Aorta (tissue), 5 donors: Measurements from ENCODE around the gene STX8. TPM values are rescaled to one million over a fixed set of nuclear protein-coding genes. Genes with fewer than 3 reads are reported as not detected.

Source experiments
- ATAC-seq: fragments of 200-7000 bp; cut with Tn5 transposase; one replicate; pipeline ENCODE4 v1.9.1; 2022; ENCODE audit warnings: moderate library complexity; ENCODE audit not compliant: low FRiP score
- DNase-seq, 2 donors: peaks; one replicate each; pipeline ENCODE4 v3.0.0-alpha.2; 2020
- H3K27ac ChIP-seq, 2 donors: one replicate each; pipeline ENCODE4 v1.5.1; 2013; ENCODE audit warnings: low read length in 2 of 2, mild to moderate bottlenecking in 2 of 2, moderate library complexity in 2 of 2, control low read depth in 1 of 2, inconsistent platforms in 1 of 2, low read depth in 1 of 2
- H3K27me3 ChIP-seq, 2 donors: one replicate each; pipeline ENCODE4 v1.6.1; 2013; ENCODE audit warnings: control low read depth in 1 of 2, low read length in 1 of 2, mild to moderate bottlenecking in 1 of 2, moderate library complexity in 1 of 2; ENCODE audit not compliant: insufficient read depth in 2 of 2, control insufficient read depth in 1 of 2
- H3K36me3 ChIP-seq, 2 donors: one replicate each; pipeline ENCODE4 v1.6.1; 2013; ENCODE audit warnings: control low read depth in 1 of 2, low read length in 1 of 2, mild to moderate bottlenecking in 1 of 2; ENCODE audit not compliant: insufficient read depth in 2 of 2, control insufficient read depth in 1 of 2
- H3K4me1 ChIP-seq, 2 donors: one replicate each; pipeline ENCODE4 v1.6.1; 2013; ENCODE audit warnings: low read length in 2 of 2, control low read depth in 1 of 2, mild to moderate bottlenecking in 1 of 2, moderate library complexity in 1 of 2; ENCODE audit not compliant: insufficient read depth in 2 of 2, control insufficient read depth in 1 of 2
- H3K4me3 ChIP-seq, 2 donors: one replicate each; pipeline ENCODE4 v1.5.1; 2013; ENCODE audit warnings: low read length in 2 of 2, control low read depth in 1 of 2, mild to moderate bottlenecking in 1 of 2
- H3K9me3 ChIP-seq: one replicate; pipeline ENCODE4 v1.6.1; 2013; ENCODE audit warnings: mild to moderate bottlenecking, low read length; ENCODE audit not compliant: control insufficient read depth
- WGBS, 2 donors: extraction: QIAGEN DNeasy Blood & Tissue Kit; methylation state at CpG; one replicate each; pipeline ENCODE4 v1.1.7; 2013; 5-methylcytosine and 5-hydroxymethylcytosine counted together
- intact Hi-C, 2 donors: fragments of 100-400 bp; cut with DNase I; formaldehyde crosslinking; loops; one replicate each; pipeline versions ENCODE4 v1.14.2 to v1.15.0; 2022
- polyA plus RNA-seq, 2 donors: library from polyadenylated mRNA; stranded (reverse); fragments of 200-250 nt; gene quantifications; one replicate each; pipeline ENCODE4 v1.2.3, GENCODE V29; 2013
- total RNA-seq, 2 donors: library from RNA; stranded (reverse); fragmentation: NEBNext Ultra II Directional; extraction: Animal tissue kit (Norgen Biotek cat#: 25700); gene quantifications; one replicate each; pipeline ENCODE4 v1.2.1, GENCODE V29; 2021
- donor health status: healthy with polysubstance abuse.
- donor health status: Bipolar disorder and iron deficiency.
- donor health status: DM: no; HTN: no; CAD: no.
- donor health status: DM: no; HTN: no; CAD: no.
- donor health status: DM: yes; HTN: yes; CAD: no.

The STX8 gene
- total and polyA plus RNA-seq, 4 donors, result 57.4 to 108 (median 68.5) TPM

DNA sequence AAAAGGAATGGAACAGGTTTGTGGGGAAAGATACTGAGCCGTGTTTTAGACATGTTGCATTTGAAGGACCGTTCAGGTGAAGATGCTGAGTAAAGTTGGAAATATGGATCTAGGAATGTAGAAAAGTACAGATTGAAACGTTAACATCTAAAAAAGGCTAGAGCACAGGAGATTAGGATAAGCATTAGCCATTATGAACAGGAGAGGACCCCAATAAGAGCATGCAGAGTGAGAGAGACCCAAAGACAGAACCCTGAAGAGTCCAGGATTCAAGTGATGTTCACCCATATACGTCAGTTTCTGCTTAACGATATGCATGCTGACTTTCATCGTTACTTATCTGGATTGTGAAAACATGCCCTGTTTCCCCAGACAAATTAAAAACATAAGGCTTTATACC, 140.5 kb downstream of the STX8 start:
- ATAC-seq, result no peak
- no peaks in the 10 kb centered on the region for H3K36me3 ChIP-seq
- H3K27me3 ChIP-seq, result no peaks in the 10 kb centered on the region
- intact Hi-C loops, result no loop called here
- H3K4me3 ChIP-seq, result no peak overlapping the region
- no peak overlapping the region for H3K27ac ChIP-seq
- 86 to 90% methylated on average over 6 of the region's 6 CpGs for WGBS, 2 donors
- H3K4me1 ChIP-seq, result no peaks in the 10 kb centered on the region
- no peak for DNase-seq
- H3K9me3 ChIP-seq, result no peaks in the 10 kb centered on the region

DNA sequence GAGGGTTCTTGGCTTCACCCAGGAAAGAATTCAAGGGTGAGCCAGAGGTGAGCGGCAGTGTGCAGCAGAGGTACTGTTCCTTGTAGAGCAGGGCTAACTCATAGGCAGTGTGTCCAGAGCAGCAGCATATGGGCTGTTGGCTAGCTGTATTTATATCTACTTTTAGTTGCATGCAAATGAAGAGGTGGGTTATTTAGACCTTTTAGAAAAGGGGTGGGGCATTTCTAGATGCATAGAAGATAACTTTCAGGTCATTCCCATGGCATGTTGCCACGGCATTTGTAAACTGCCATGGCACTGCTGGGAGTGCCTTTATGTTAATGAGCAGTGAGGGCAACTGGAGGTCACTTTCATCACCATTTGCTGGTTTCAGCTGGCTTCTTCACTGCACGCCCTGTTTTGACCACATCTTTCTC, 141.0 kb downstream of the STX8 start:
- Histone ChIP-seq H3K4me1 (no peaks in the 10 kb centered on the region), H3K27me3 (no peaks in the 10 kb centered on the region), H3K36me3 (no peaks in the 10 kb centered on the region), H3K4me3 (no peak overlapping the region), H3K9me3 (no peaks in the 10 kb centered on the region), H3K27ac (no peak overlapping the region)
- WGBS, 2 donors, result 95 to 97% methylated on average over 3 of the region's 3 CpGs
- no peak for ATAC-seq
- intact Hi-C loops, result no loop called here
- no peak for DNase-seq

DNA sequence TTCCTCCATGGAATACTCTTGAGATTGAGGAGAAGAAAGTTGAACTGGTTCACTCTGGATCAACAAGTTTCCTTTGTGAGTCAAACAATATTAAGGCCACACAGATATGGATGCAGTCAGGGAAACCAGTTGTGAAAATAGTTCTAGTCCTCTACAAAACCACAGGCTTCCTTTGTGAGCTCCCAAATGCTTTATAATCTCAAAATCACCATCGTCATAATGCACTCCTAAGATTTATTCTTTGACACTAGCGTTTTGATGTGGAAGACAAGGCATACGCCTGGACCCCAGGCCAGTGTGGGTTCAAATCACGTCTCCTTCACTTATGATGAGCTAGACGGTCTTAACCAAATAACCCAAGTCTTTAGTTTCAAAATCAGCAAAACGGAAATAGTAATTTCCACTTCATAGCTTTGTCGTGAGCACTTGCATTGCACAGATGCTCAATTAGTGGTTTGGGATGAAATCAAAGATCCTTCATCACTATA, 142.6 kb downstream of the STX8 start:
- no peaks in the 10 kb centered on the region for H3K4me1 ChIP-seq
- 86 to 87% methylated on average over 7 of the region's 7 CpGs for WGBS, 2 donors

DNA sequence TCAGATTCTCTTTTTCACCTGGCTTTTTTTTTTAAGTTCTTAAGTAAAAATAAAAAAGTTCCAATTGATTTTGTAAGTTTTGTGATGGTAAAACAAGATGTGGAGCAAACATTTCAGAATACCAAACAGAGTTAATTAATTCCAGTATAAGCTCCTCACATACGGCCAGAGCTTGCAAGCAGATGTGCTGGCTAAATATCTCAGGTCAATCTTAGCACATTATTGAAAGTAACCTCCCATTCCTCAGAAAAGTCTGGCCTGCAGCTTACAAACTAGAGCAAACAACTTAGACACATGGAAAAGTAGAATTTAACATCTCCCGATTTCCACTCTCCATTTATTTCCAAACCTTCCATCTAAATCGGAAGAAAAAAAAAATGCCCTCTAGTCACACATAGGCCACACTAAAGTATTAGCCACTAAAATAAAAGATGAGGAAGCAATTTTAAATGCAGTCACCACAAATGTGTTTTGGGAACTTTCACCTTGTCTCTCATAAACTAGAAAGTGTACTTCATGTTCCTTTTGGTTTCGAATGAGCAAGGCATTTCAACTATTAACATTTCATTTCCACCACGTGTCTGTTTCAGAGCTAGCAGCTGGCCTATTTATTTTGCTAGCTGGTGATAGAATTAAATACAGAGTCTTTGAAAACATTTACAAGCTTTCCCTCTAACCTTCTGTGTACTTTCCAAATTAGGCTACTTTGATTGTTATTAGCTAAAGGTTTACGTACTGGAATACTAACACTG, 143.3 kb downstream of the STX8 start:
- H3K4me1 ChIP-seq, result no peaks in the 10 kb centered on the region
- H3K36me3 ChIP-seq, result no peaks in the 10 kb centered on the region
- H3K4me3 ChIP-seq, result no peak overlapping the region
- no peaks in the 10 kb centered on the region for H3K27me3 ChIP-seq
- DNase-seq, result no peak
- H3K9me3 ChIP-seq, result no peaks in the 10 kb centered on the region
- WGBS, 2 donors, result 56 to 64% methylated on average over 6 of the region's 6 CpGs
- no peak for ATAC-seq
- no peak overlapping the region for H3K27ac ChIP-seq
- intact Hi-C loops, result no loop called here

More for the DNA sequence above, 142.6 kb downstream of the STX8 start:
- H3K36me3 ChIP-seq, result no peaks in the 10 kb centered on the region
- ATAC-seq (no peak), DNase-seq (no peak)
- intact Hi-C loops, result no loop called here
- no peaks in the 10 kb centered on the region for H3K9me3 ChIP-seq
- H3K27me3 ChIP-seq, result no peaks in the 10 kb centered on the region
- H3K27ac ChIP-seq, result peak overlapping the region in 1 of 2 donors; percentile 12
- no peak overlapping the region for H3K4me3 ChIP-seq

DNA sequence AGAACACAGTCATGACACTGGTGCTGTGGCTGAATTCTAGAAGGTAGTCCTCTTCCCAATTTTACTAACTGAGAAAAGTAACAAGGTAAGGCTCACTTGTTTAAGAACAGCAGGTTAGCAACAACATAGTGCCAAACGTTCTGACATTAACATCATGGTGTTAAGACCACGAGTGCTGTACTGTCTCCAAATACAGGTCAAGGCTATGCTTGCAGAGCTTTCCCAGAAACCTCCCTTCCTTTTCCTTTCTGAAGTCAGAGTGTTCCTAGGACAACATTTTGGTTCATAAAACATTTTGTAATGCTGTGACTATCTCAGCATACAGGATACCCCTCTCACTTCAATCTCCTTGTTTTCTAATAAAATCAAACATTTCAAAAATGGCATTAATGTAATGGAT, 144.0 kb downstream of the STX8 start:
- Histone ChIP-seq H3K9me3 (no peaks in the 10 kb centered on the region), H3K27ac (no peak overlapping the region), H3K4me3 (no peak overlapping the region), H3K36me3 (no peaks in the 10 kb centered on the region), H3K4me1 (no peaks in the 10 kb centered on the region), H3K27me3 (no peaks in the 10 kb centered on the region)
- no peak for ATAC-seq
- intact Hi-C loops, result no loop called here
- DNase-seq, result no peak
- WGBS, 2 donors, result 55 to 66% methylated on average over 2 of the region's 2 CpGs

DNA sequence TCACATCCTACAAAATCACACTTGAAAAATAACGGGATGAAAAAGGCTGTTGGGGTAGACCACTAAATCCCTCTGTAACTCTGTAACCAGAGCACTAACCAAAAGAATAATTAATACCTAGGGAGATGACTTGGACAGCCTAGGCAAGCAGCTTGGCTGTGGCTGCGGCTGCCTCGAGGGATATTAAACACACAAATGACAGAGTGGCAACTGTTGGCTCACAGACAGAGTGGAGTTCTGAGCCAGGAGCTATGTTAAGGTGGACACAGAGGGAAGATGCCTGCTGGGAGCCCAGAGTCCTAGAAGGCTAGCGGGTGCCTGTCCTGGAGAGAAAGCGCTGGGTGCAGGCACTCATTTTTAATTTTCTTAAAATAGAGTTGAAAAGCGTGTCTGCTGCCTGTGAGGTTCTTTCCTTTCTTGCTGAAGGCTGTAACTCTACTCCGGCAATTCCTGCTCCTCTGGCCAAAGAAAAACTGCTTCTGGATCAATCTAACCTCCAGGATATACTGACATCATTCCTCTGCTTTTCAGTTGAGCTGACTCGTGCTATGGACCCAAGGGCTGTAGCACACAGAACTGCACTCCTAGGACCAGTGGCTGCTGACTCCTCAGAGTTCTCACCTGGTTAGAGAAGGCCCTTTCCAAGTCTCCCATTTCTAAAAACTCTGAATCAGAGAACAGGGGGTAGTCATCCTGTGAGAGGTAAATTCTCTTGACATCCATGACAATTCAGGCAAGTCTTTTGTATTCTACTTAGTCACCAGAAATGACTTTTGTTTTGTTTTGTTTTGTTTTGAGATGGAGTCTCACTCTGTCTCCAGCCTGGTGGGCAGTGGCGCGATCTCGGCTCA, 147.9 kb downstream of the STX8 start:
- Histone ChIP-seq H3K27ac (no peak overlapping the region), H3K36me3 (no peaks in the 10 kb centered on the region), H3K4me3 (no peak overlapping the region), H3K27me3 (no peaks in the 10 kb centered on the region), H3K4me1 (no peaks in the 10 kb centered on the region), H3K9me3 (no peaks in the 10 kb centered on the region)
- 30 to 31% methylated on average over 11 of the region's 11 CpGs for WGBS, 2 donors
- ATAC-seq, result peak; percentile 41
- intact Hi-C loops, result no loop called here
- no peak for DNase-seq

DNA sequence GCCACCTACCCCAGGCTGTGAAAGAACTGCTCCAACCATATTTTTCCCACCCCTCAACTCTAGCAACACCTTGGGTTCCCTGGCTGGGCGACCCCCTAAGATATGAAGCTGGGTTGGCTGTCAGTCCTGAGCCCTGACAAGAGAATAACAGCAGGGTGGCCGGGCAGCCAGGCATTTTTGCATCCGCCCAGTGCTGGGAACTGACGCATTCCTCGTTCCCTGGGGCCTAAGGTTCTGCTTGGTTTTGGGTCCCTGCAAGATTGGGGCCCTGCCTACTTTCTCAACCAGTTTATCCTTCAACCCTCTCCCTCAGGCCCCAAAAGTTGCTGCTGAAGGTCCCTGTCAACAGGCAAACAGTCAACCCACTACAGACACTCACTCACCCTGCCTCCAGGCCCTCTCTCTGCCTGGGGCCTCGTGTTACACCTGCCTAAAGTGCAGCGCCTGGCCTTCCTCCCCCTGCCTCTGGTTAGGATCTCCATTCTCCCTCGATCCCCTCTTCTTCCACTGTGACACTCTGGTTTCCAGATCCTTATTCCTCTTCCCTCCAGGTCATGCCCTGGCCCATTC, 151.5 kb downstream of the STX8 start:
- Histone ChIP-seq H3K27me3 (no peaks in the 10 kb centered on the region), H3K4me1 (no peaks in the 10 kb centered on the region), H3K36me3 (no peaks in the 10 kb centered on the region), H3K4me3 (no peak overlapping the region), H3K9me3 (no peaks in the 10 kb centered on the region), H3K27ac (no peak overlapping the region)
- DNase-seq (no peak), ATAC-seq (no peak)
- intact Hi-C loops, result no loop called here
- 94 to 97% methylated on average over 8 of the region's 8 CpGs for WGBS, 2 donors

DNA sequence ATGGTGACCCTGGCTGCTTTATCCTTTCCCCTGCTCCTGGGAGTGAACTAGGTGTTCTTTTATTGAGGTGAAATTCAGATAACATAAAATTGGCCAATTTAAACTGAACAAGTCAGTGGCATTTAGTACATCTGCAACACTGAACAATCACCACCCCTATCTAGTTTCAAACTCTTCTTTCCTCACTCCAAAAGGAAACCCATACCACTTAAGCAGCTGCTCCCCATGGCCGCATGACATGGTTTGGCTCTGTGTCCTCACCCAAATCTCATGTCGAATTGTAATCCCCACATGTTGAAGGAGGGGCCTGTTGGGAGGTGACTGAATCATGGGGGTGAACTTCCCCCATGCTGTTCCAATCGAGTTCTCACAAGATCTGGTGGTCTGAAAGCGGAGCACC, 154.1 kb downstream of the STX8 start:
- DNase-seq, result no peak

More for the DNA sequence above, 154.1 kb downstream of the STX8 start:
- 91 to 95% methylated on average over 4 of the region's 4 CpGs for WGBS, 2 donors
- H3K36me3 ChIP-seq, result no peaks in the 10 kb centered on the region
- intact Hi-C loops, result no loop called here
- no peaks in the 10 kb centered on the region for H3K4me1 ChIP-seq
- no peak for ATAC-seq
- no peak overlapping the region for H3K27ac ChIP-seq
- no peak overlapping the region for H3K4me3 ChIP-seq
- H3K9me3 ChIP-seq, result no peaks in the 10 kb centered on the region
- no peaks in the 10 kb centered on the region for H3K27me3 ChIP-seq
